Testis (tissue), 3 donors: ENCODE results near the gene SERINC1. TPM values are rescaled to one million over a fixed set of nuclear protein-coding genes. Genes with fewer than 3 reads are reported as not detected.

Experiments
- DNase-seq: peaks from one replicate; pipeline ENCODE4 v3.0.0-alpha.2; 2019
- H3K27ac ChIP-seq, 2 donors: fragments of 200-600 bp; sonication (generic); one replicate each; pipeline ENCODE4 v1.5.1; 2019
- H3K27me3 ChIP-seq: fragments of 200-600 bp; sonication (generic); one replicate; pipeline ENCODE4 v1.5.1; 2019
- H3K36me3 ChIP-seq: fragments of 200-600 bp; sonication (generic); one replicate; pipeline ENCODE4 v1.5.1; 2017; ENCODE audit warnings: low read depth; ENCODE audit errors: missing control alignments
- H3K4me1 ChIP-seq: fragments of 200-600 bp; sonication (generic); one replicate; pipeline ENCODE4 v1.5.1; 2019
- H3K4me3 ChIP-seq, 2 donors: fragments of 200-600 bp; sonication (generic); one replicate each; pipeline ENCODE4 v1.5.1; 2017 to 2019
- H3K9me3 ChIP-seq: fragments of 200-600 bp; sonication (generic); one replicate; pipeline ENCODE4 v1.5.1; 2017
- CTCF ChIP-seq, 3 experiments: fragments of 450-650 bp in 2 of 3; fragments of 200-600 bp in 1 of 3; sonication (generic) in 1 of 3; IDR thresholded peaks; one replicate each; pipeline ENCODE4 v1.5.1; 2016 to 2019; ENCODE audit warnings: antibody characterized with exemption in 3 of 3, mild to moderate bottlenecking in 2 of 3, moderate library complexity in 1 of 3
- POLR2A ChIP-seq: fragments of 450-650 bp; IDR thresholded peaks from one replicate; pipeline ENCODE4 v1.6.1; 2017; ENCODE audit warnings: antibody characterized with exemption, mild to moderate bottlenecking, moderate library complexity
- WGBS, 2 donors: methylation state at CpG; one replicate each; pipeline ENCODE4 v1.1.5; 2018; 5-methylcytosine and 5-hydroxymethylcytosine counted together
- intact Hi-C: fragments of 100-400 bp; cut with DNase I; formaldehyde crosslinking; loops from one replicate; pipeline ENCODE4 v1.15.1; 2023; ENCODE audit warnings: low total_unique reads
- polyA plus RNA-seq: library from polyadenylated mRNA; stranded (reverse); fragments of 350-450 nt; fragmentation: Illumina TruSeq; extraction: RNeasy Lipid Tissue Mini Kit (QIAGEN cat#74804); gene quantifications from one replicate; pipeline ENCODE4 v1.2.3, GENCODE V29; 2014; ENCODE audit warnings: low read depth, low replicate concordance; ENCODE audit not compliant: insufficient read depth
- total RNA-seq, 2 donors: library from RNA; depleted of rRNA; stranded (reverse); fragments of >200 nt; gene quantifications; one replicate each; pipeline ENCODE4 v1.2.3, GENCODE V29; 2016

Gene SERINC1
- total and polyA plus RNA-seq, 3 donors from 2014 or later, result 83.8 to 142 (median 114) TPM

GRCh38 chr6:122449069-122449468 is 22.5 kb downstream of the SERINC1 start:
- no peak for DNase-seq
- H3K27ac ChIP-seq, result no peak overlapping the region
- intact Hi-C loops, result no loop called here
- H3K9me3 ChIP-seq, result no peaks in the 10 kb centered on the region
- H3K27me3 ChIP-seq, result no peaks in the 10 kb centered on the region
- H3K4me1 ChIP-seq, result no peaks in the 10 kb centered on the region
- H3K36me3 ChIP-seq, result no peaks in the 10 kb centered on the region
- no peak overlapping the region for H3K4me3 ChIP-seq
- WGBS, 2 donors, result 68 to 82% methylated on average over 1 of the region's 1 CpG
- TF ChIP-seq CTCF (IDR thresholded peaks at IDR 0.05), result no peak
- no peak for TF ChIP-seq POLR2A

GRCh38 chr6:122445274-122445673 is 26.3 kb downstream of the SERINC1 start:
- Histone ChIP-seq H3K4me1 (no peaks in the 10 kb centered on the region), H3K4me3 (no peak overlapping the region), H3K36me3 (no peaks in the 10 kb centered on the region), H3K9me3 (no peaks in the 10 kb centered on the region), H3K27ac (no peak overlapping the region), H3K27me3 (no peaks in the 10 kb centered on the region)
- DNase-seq, result no peak
- intact Hi-C loops, result no loop called here
- WGBS, 2 donors, result 100% methylated on average over 1 of the region's 1 CpG
- no peak for TF ChIP-seq POLR2A
- no peak for TF ChIP-seq CTCF (IDR thresholded peaks at IDR 0.05)

GRCh38 chr6:122438975-122439374 is 32.6 kb downstream of the SERINC1 start:
- Histone ChIP-seq H3K27ac (no peak overlapping the region), H3K4me1 (no peaks in the 10 kb centered on the region), H3K36me3 (no peaks in the 10 kb centered on the region), H3K9me3 (no peaks in the 10 kb centered on the region), H3K27me3 (no peaks in the 10 kb centered on the region), H3K4me3 (no peak overlapping the region)
- no peak for TF ChIP-seq POLR2A
- TF ChIP-seq CTCF (IDR thresholded peaks at IDR 0.05), result no peak
- DNase-seq, result no peak
- WGBS, 2 donors, result 74 to 92% methylated on average over 1 of the region's 1 CpG
- intact Hi-C loops, result no loop called here

- Histone ChIP-seq H3K4me1 (no peaks in the 10 kb centered on the region), H3K36me3 (no peaks in the 10 kb centered on the region), H3K27me3 (no peaks in the 10 kb centered on the region), H3K4me3 (no peak overlapping the region), H3K27ac (no peak overlapping the region), H3K9me3 (no peaks in the 10 kb centered on the region)
- no peak for DNase-seq
- TF ChIP-seq POLR2A, result no peak
- TF ChIP-seq CTCF (IDR thresholded peaks at IDR 0.05), result no peak
- WGBS, 2 donors, result 94 to 97% methylated on average over 3 of the region's 3 CpGs
- intact Hi-C loops, result no loop called here
Observed at GRCh38 chr6:122432816-122433215, 38.8 kb downstream of the SERINC1 start.

- WGBS, 2 donors, result 96 to 98% methylated on average over 4 of the region's 4 CpGs
- H3K4me1 ChIP-seq, result no peaks in the 10 kb centered on the region
- intact Hi-C loops, result no loop called here
- no peaks in the 10 kb centered on the region for H3K36me3 ChIP-seq
- H3K4me3 ChIP-seq, result no peak overlapping the region
- no peaks in the 10 kb centered on the region for H3K9me3 ChIP-seq
- no peak overlapping the region for H3K27ac ChIP-seq
- no peaks in the 10 kb centered on the region for H3K27me3 ChIP-seq
- no peak for DNase-seq
- TF ChIP-seq CTCF (IDR thresholded peaks at IDR 0.05) (no peak), POLR2A (no peak)
Observed at GRCh38 chr6:122431780-122432179, 39.8 kb downstream of the SERINC1 start.
